Measurements from ENCODE around the gene PRKCD.

Gene PRKCD

GRCh38 chr3:53179580-53179979 lies 18.6 kb downstream of the PRKCD start:
- no peak for ATAC-seq (replicated peaks)
- Mint-ChIP-seq H3K27me3 (no peaks in the 10 kb centered on the region), H3K36me3 (peaks cover 78 to 81% of the 10 kb centered on the region in 2 donors), H3K9me3 (no peaks in the 10 kb centered on the region), H3K4me1 (peaks cover 55 to 83% of the 10 kb centered on the region in 2 donors), H3K27ac (peak overlapping the region; percentile 65), H3K4me3 (peak overlapping the region; percentile 15 to 54)
- no peak for DNase-seq

DNA sequence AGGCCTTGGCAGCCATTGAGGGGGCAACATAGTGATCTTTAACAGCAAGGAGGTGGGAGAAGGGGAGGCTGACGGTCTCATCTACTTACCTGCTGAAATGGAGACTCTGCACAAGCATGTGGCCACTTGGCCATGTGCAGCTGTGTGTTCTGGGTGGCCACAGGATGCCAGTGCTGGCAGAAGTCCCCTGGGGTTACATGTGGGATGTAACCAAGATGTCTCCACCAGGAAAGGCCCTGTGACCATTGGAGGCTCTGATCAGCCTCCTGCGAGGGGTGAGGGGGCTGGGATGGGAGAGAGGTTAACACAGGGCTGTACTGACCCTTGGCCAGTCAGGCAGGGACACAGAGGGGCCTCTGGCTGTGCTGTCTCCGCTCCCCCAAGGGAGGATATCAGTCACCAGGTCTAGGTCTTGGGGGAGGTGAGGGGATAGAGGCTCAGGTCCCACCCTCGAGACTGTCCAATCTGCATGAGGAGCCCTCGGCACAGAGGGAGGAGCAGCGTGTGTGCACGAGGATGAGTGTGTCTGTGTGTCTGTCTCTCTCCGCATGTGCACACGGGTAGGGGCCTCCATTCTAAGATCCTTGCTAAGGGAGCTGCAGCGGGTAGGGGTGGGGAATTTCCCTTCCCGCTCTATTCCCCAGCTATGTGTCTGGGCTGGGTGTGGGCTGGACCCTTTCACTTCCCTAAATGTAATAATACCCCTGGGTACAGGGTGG lies 19.5 kb downstream of the PRKCD start:
- H3K27me3 Mint-ChIP-seq, result no peaks in the 10 kb centered on the region
- peaks cover 81 to 85% of the 10 kb centered on the region in 2 donors for H3K36me3 Mint-ChIP-seq
- peak overlapping the region; percentile 65 for H3K27ac Mint-ChIP-seq
- ATAC-seq (replicated peaks) (peak; percentile 98 to 99), DNase-seq (peak; percentile 82)
- peak overlapping the region; percentile 52 to 53 for H3K4me3 Mint-ChIP-seq
- H3K4me1 Mint-ChIP-seq, result peaks cover 53 to 74% of the 10 kb centered on the region in 2 donors
- H3K9me3 Mint-ChIP-seq, result no peaks in the 10 kb centered on the region

DNA sequence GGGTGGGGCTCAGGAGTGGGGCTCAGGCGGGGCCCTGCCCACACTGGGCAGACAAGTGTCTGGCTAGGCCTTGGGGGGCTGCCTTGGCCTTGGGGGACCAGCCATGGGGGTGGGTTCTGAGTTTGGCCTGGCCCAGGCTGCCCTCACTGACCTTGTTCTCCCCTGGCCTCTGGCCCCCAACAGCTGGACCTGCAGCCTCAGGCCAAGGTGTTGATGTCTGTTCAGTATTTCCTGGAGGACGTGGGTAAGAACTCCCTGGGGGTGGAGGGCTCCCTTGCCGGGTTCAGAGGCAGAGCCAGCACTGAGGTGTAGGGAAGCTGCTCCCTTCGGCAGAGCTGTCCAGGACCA lies 20.0 kb downstream of the PRKCD start:
- Mint-ChIP-seq H3K4me3 (peak overlapping the region; percentile 52 to 53), H3K4me1 (peaks cover 48 to 69% of the 10 kb centered on the region in 2 donors), H3K27ac (peak overlapping the region; percentile 47), H3K36me3 (peaks cover 79 to 85% of the 10 kb centered on the region in 2 donors), H3K9me3 (no peaks in the 10 kb centered on the region), H3K27me3 (no peaks in the 10 kb centered on the region)
- DNase-seq, result no peak
- peak; percentile 7 to 10 for ATAC-seq (replicated peaks)

DNA sequence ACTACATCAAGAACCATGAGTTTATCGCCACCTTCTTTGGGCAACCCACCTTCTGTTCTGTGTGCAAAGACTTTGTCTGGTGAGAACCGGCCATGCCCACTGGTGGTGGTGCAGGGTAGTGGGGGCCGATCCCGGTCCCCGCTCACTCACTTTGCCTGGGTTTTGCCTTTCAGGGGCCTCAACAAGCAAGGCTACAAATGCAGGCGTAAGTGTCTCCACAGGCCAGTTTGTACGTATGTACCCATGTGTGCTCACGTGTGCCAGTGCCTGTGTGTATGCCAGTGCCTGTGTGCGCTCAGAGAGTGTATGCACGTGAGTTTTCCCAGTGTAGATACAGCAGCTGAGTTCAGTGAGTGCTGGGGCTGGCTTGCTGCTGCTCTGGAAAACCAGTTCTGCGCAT lies 20.5 kb downstream of the PRKCD start:
- DNase-seq (no peak), ATAC-seq (replicated peaks) (no peak)
- peak overlapping the region in 1 of 2 donors; percentile 52 for H3K4me3 Mint-ChIP-seq
- peaks cover 42 to 63% of the 10 kb centered on the region in 2 donors for H3K4me1 Mint-ChIP-seq
- peaks cover 80 to 85% of the 10 kb centered on the region in 2 donors for H3K36me3 Mint-ChIP-seq
- no peaks in the 10 kb centered on the region for H3K27me3 Mint-ChIP-seq
- H3K9me3 Mint-ChIP-seq, result no peaks in the 10 kb centered on the region
- H3K27ac Mint-ChIP-seq, result no peak overlapping the region

- Mint-ChIP-seq H3K4me3 (no peak overlapping the region), H3K4me1 (peaks cover 39 to 51% of the 10 kb centered on the region in 2 donors), H3K27me3 (no peaks in the 10 kb centered on the region), H3K9me3 (no peaks in the 10 kb centered on the region), H3K27ac (no peak overlapping the region), H3K36me3 (peaks cover 81 to 92% of the 10 kb centered on the region in 2 donors)
- ATAC-seq (replicated peaks) (no peak), DNase-seq (no peak)
Observed at GRCh38 chr3:53182764-53183355, 21.9 kb downstream of the PRKCD start.

DNA sequence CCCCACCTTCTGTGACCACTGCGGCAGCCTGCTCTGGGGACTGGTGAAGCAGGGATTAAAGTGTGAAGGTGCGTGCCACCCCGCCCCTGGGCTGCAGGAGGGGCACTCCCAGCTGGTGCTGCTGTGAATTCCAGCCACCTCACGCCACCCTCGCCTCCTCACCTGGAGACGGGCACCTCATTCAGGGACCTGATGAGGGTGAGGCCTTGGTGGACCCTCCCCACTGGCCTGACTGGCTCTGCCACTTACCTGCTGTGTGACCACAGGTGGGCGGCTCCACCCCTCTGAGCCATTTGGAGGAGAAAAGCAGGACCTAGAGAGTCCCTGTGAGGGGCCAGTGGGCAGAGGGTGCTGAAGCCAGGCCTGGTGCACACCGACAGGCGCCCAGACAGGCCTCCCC lies 22.5 kb downstream of the PRKCD start:
- Mint-ChIP-seq H3K27ac (peak overlapping the region; percentile 14), H3K4me1 (peaks cover 36 to 44% of the 10 kb centered on the region in 2 donors), H3K27me3 (no peaks in the 10 kb centered on the region), H3K9me3 (no peaks in the 10 kb centered on the region), H3K4me3 (no peak overlapping the region), H3K36me3 (peaks cover 75 to 89% of the 10 kb centered on the region in 2 donors)
- ATAC-seq (replicated peaks), result no peak
- no peak for DNase-seq

DNA sequence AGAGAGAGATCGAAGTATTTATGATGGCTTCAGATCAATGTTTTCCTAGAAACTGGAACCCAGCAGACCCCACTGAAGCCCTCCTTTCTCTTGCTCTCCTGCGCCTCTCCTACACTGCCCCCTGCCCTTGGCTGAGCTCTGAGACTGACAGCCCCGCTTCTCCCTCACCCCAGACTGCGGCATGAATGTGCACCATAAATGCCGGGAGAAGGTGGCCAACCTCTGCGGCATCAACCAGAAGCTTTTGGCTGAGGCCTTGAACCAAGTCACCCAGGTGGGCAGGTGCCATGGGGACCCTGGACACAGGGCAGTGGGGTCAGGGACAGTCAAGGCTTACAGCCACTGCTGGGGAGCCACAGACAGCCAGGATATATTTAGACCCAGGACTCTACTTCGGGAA lies 23.7 kb downstream of the PRKCD start:
- Mint-ChIP-seq H3K36me3 (peaks cover 66 to 78% of the 10 kb centered on the region in 2 donors), H3K9me3 (no peaks in the 10 kb centered on the region), H3K27me3 (no peaks in the 10 kb centered on the region), H3K27ac (no peak overlapping the region), H3K4me3 (no peak overlapping the region), H3K4me1 (peaks cover 25 to 33% of the 10 kb centered on the region in 2 donors)
- no peak for DNase-seq
- no peak for ATAC-seq (replicated peaks)

DNA sequence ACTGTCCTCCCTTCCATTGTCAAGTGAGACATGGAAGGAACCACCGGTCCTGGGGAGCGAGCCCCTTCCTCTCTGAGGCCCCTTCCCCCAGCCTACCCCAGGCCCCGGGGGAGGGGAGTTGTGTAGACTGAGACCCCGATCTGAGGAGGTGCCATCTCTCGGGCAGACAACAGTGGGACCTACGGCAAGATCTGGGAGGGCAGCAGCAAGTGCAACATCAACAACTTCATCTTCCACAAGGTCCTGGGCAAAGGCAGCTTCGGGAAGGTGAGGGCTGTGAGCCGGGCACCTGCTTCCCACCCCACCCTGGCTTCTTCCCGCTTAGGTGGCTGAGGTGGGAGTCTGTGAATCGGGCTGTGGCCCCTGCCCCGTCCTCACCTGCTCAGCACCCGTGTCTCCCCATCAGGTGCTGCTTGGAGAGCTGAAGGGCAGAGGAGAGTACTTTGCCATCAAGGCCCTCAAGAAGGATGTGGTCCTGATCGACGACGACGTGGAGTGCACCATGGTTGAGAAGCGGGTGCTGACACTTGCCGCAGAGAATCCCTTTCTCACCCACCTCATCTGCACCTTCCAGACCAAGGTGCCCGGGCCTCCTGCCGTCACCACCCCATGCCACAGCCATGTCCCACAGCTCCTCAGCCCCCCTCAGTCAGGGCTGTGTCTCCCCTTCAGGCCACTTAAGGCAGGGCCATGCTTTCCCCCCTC lies 24.9 kb downstream of the PRKCD start:
- Mint-ChIP-seq H3K9me3 (no peaks in the 10 kb centered on the region), H3K36me3 (peaks cover 65 to 78% of the 10 kb centered on the region in 2 donors), H3K4me3 (no peak overlapping the region), H3K4me1 (peaks cover 18 to 20% of the 10 kb centered on the region in 2 donors), H3K27ac (peak overlapping the region; percentile 83), H3K27me3 (no peaks in the 10 kb centered on the region)
- DNase-seq (no peak), ATAC-seq (replicated peaks) (no peak)

DNA sequence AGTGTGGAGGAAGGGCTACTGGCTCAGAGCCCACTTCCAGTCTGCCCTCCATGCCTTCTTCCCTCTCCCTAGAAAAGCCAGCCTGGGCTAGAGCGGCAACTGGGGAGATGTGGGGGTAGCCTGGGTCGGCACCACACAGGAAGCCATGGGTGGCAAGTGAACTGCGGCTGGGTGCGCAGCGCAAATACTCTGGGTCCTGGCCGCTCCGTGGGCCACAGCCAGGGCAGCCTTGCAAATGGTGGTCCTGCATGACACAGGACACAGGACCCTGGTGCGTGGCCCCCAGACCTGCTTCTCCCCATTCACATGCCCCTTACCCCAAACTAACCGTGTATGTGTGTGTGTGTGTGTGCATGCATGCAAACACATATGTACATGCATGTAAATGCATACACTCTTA lies 25.7 kb downstream of the PRKCD start:
- ATAC-seq (replicated peaks), result no peak
- DNase-seq, result no peak
- H3K27me3 Mint-ChIP-seq, result no peaks in the 10 kb centered on the region
- H3K4me1 Mint-ChIP-seq, result peaks cover 10 to 13% of the 10 kb centered on the region in 2 donors
- H3K27ac Mint-ChIP-seq, result peak overlapping the region; percentile 83
- H3K9me3 Mint-ChIP-seq, result no peaks in the 10 kb centered on the region
- no peak overlapping the region for H3K4me3 Mint-ChIP-seq
- peaks cover 58 to 73% of the 10 kb centered on the region in 2 donors for H3K36me3 Mint-ChIP-seq

- no peak for DNase-seq
- ATAC-seq (replicated peaks), result no peak
- H3K4me3 Mint-ChIP-seq, result no peak overlapping the region
- H3K36me3 Mint-ChIP-seq, result peaks cover 57 to 73% of the 10 kb centered on the region in 2 donors
- peaks cover 10 to 11% of the 10 kb centered on the region in 2 donors for H3K4me1 Mint-ChIP-seq
- no peaks in the 10 kb centered on the region for H3K27me3 Mint-ChIP-seq
- H3K27ac Mint-ChIP-seq, result peak overlapping the region; percentile 67
- no peaks in the 10 kb centered on the region for H3K9me3 Mint-ChIP-seq
Observed at GRCh38 chr3:53187430-53187829, 26.4 kb downstream of the PRKCD start.

- H3K27me3 Mint-ChIP-seq, result no peaks in the 10 kb centered on the region
- H3K9me3 Mint-ChIP-seq, result no peaks in the 10 kb centered on the region
- ATAC-seq (replicated peaks) (peak in 1 of 2 donors; percentile 34), DNase-seq (no peak)
- H3K36me3 Mint-ChIP-seq, result peaks cover 58 to 72% of the 10 kb centered on the region in 2 donors
- peaks cover 10 to 13% of the 10 kb centered on the region in 2 donors for H3K4me1 Mint-ChIP-seq
- no peak overlapping the region for H3K4me3 Mint-ChIP-seq
- peak overlapping the region; percentile 51 for H3K27ac Mint-ChIP-seq
Observed at GRCh38 chr3:53188136-53188685, 27.2 kb downstream of the PRKCD start.

GRCh38 chr3:53188720-53189119 lies 27.7 kb downstream of the PRKCD start:
- H3K9me3 Mint-ChIP-seq, result no peaks in the 10 kb centered on the region
- no peak overlapping the region for H3K4me3 Mint-ChIP-seq
- H3K27me3 Mint-ChIP-seq, result no peaks in the 10 kb centered on the region
- H3K4me1 Mint-ChIP-seq, result peaks cover 10 to 13% of the 10 kb centered on the region in 2 donors
- no peak for DNase-seq
- H3K27ac Mint-ChIP-seq, result no peak overlapping the region
- ATAC-seq (replicated peaks), result no peak
- H3K36me3 Mint-ChIP-seq, result peaks cover 58 to 71% of the 10 kb centered on the region in 2 donors

DNA sequence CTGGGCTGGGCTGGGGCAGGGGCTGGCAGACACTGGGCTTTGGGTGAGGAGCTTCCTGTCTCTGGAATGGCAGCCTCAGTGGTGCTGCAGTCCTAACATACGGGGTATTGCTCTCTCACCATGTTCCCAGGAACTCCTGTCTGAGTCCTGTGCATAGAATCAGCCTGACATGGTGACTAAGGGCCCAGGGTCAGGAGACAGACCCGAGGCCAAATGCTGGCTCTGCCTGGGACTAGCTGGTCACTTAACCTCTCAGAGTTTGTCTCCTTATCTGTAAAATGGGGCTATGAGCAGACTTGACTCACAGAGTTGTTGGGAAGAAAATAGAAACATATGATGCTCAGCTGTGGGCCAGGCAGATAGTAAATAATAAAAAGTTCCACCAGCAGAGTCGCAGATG lies 28.3 kb downstream of the PRKCD start:
- Mint-ChIP-seq H3K4me3 (no peak overlapping the region), H3K27me3 (no peaks in the 10 kb centered on the region), H3K36me3 (peaks cover 54 to 68% of the 10 kb centered on the region in 2 donors), H3K9me3 (no peaks in the 10 kb centered on the region), H3K27ac (no peak overlapping the region), H3K4me1 (peaks cover 10 to 13% of the 10 kb centered on the region in 2 donors)
- no peak for DNase-seq
- no peak for ATAC-seq (replicated peaks)

- Mint-ChIP-seq H3K36me3 (peaks cover 45 to 61% of the 10 kb centered on the region in 2 donors), H3K9me3 (no peaks in the 10 kb centered on the region)
- ATAC-seq (replicated peaks), result no peak
Observed at GRCh38 chr3:53190659-53191058, 29.6 kb downstream of the PRKCD start.

More at GRCh38 chr3:53190659-53191058, 29.6 kb downstream of the PRKCD start:
- peaks cover 16 to 18% of the 10 kb centered on the region in 2 donors for H3K4me1 Mint-ChIP-seq
- no peak for DNase-seq
- no peak overlapping the region for H3K4me3 Mint-ChIP-seq
- H3K27ac Mint-ChIP-seq, result no peak overlapping the region
- H3K27me3 Mint-ChIP-seq, result no peaks in the 10 kb centered on the region
